GM04503 (cell line): ENCODE measurements around the gene TMEM171.
A peak's percentile ranks its signal among the peaks of the same experiment; 100 is the strongest.

Experiments used
- DNase-seq: peaks from one replicate; pipeline ENCODE4 v3.0.0-alpha.2; 2012; ENCODE audit warnings: low read depth

Gene TMEM171

GRCh38 chr5:73119451-73120157, 771 bp upstream of the TMEM171 start:
- DNase-seq, result no peak

GRCh38 chr5:73121119-73121463, 716 bp downstream of the TMEM171 start:
- DNase-seq, result no peak

- peak; percentile 62 for DNase-seq
Observed at GRCh38 chr5:73122875-73123810, 2.8 kb downstream of the TMEM171 start.

GRCh38 chr5:73125289-73125688, 4.9 kb downstream of the TMEM171 start:
- DNase-seq, result no peak

- DNase-seq, result no peak
Observed at GRCh38 chr5:73126381-73126780, 6.0 kb downstream of the TMEM171 start.

GRCh38 chr5:73126957-73127356, 6.6 kb downstream of the TMEM171 start:
- no peak for DNase-seq

- DNase-seq, result no peak
Observed at GRCh38 chr5:73129143-73129542, 8.8 kb downstream of the TMEM171 start.

GRCh38 chr5:73130811-73131210, 10.4 kb downstream of the TMEM171 start:
- no peak for DNase-seq

GRCh38 chr5:73131711-73132425, 11.5 kb downstream of the TMEM171 start:
- DNase-seq, result no peak

- no peak for DNase-seq
Observed at GRCh38 chr5:73132759-73133158, 12.4 kb downstream of the TMEM171 start.

- DNase-seq, result no peak
Observed at GRCh38 chr5:73135021-73135420, 14.6 kb downstream of the TMEM171 start.

GRCh38 chr5:73135429-73136054, 15.2 kb downstream of the TMEM171 start:
- DNase-seq, result no peak

- no peak for DNase-seq
Observed at GRCh38 chr5:73136055-73136562, 15.7 kb downstream of the TMEM171 start.

- DNase-seq, result no peak
Observed at GRCh38 chr5:73137563-73138530, 17.5 kb downstream of the TMEM171 start.

- no peak for DNase-seq
Observed at GRCh38 chr5:73139485-73139884, 19.1 kb downstream of the TMEM171 start.

- no peak for DNase-seq
Observed at GRCh38 chr5:73140801-73141200, 20.4 kb downstream of the TMEM171 start.

GRCh38 chr5:73142035-73142434, 21.7 kb downstream of the TMEM171 start:
- no peak for DNase-seq

- no peak for DNase-seq
Observed at GRCh38 chr5:73143716-73144115, 23.3 kb downstream of the TMEM171 start.

- no peak for DNase-seq
Observed at GRCh38 chr5:73149540-73149939, 29.2 kb downstream of the TMEM171 start.

- no peak for DNase-seq
Observed at GRCh38 chr5:73150876-73151275, 30.5 kb downstream of the TMEM171 start.
